RWPE1 (cell line): ENCODE measurements around the gene BIRC7.

Experiments used
- CTCF ChIA-PET: fragments of 350-600 bp; sonication (Branson Sonifier 250); formaldehyde crosslinking; extraction: SDS; loops from one replicate; lab custom pipeline; 2021; lab: Yijun Ruan, JAX
- POLR2A ChIA-PET: fragments of 400-600 bp; formaldehyde crosslinking; extraction: SDS; loops from one replicate; lab custom pipeline; 2020; ENCODE audit warnings: antibody characterized with exemption; ENCODE audit not compliant: low non-redundant PET; lab: Yijun Ruan, JAX
- DNase-seq: peaks from one replicate; pipeline ENCODE4 v3.0.0; 2012; ENCODE audit warnings: low spot score
- H3K27ac ChIP-seq: fragments of 450-650 bp; 2 replicates; pipeline ENCODE4 v1.5.1; 2017
- TF ChIP-seq, protein P1 (sequence below): fragments of 450-650 bp; conservative IDR thresholded peaks from 2 replicates; pipeline ENCODE4 v1.5.1; 2017; ENCODE audit warnings: low read depth, mild to moderate bottlenecking

The BIRC7 gene

DNA sequence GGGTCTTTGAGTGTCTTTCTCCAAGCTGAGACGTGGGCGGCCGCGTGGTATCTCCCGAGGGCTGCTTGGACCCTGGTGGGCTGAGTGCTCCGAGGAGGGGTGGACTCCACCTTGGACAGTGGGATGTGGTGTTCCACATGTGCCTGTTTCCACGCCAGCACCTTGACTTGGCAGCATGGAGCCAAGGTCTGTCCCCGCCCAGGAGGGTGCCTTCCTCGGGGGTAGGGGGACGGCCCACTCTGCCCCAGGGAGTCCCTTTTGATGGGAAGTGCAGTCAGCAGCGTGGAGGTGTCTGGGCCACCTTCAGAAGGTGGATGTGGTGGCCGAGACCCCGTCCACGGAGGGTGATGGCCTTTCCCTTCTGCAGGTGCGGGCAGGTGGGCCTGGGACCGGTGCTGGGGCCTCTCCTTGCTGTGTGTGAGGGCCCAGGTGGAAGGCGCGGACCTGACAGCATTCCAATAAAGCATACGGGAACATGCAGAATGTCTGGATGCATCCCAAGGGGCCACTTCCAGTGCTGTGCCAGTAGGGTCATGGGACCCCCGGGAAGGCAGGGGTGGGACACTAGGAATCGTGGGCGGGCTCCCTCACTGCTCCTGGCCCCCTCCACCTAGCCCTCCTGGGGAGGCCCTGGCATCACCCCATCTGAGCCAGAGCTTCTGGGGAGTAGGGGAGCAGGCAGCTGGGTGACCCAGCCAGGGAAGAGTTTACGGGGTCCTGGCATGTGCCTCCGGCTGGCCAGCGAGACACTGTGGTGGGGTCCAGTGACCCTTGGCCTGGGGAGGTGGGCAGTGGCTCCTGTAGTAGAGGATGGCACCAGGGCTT lies 53.8 kb downstream of the BIRC7 start:
- ChIA-PET CTCF (interaction anchor here (0.7 to 3.4 kb wide), 6 partner anchors 9 to 374 kb away, joined by 3 to 12 read pairs (median 4); no protein-coding TSS in a partner anchor), POLR2A (no interaction called here)
- TF ChIP-seq, protein P1, sequence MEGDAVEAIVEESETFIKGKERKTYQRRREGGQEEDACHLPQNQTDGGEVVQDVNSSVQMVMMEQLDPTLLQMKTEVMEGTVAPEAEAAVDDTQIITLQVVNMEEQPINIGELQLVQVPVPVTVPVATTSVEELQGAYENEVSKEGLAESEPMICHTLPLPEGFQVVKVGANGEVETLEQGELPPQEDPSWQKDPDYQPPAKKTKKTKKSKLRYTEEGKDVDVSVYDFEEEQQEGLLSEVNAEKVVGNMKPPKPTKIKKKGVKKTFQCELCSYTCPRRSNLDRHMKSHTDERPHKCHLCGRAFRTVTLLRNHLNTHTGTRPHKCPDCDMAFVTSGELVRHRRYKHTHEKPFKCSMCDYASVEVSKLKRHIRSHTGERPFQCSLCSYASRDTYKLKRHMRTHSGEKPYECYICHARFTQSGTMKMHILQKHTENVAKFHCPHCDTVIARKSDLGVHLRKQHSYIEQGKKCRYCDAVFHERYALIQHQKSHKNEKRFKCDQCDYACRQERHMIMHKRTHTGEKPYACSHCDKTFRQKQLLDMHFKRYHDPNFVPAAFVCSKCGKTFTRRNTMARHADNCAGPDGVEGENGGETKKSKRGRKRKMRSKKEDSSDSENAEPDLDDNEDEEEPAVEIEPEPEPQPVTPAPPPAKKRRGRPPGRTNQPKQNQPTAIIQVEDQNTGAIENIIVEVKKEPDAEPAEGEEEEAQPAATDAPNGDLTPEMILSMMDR: no peak
- no peak overlapping the region for H3K27ac ChIP-seq
- no peak for DNase-seq
